SKM-1 (cell line): Measurements from ENCODE around the gene GLOD5.

ENCODE experiments used
- DNase-seq: peaks from one replicate; lab custom pipeline; 2025; ENCODE audit not compliant: unreplicated experiment; lab: John Stamatoyannopoulos, UW

GLOD5 gene

GRCh38 chrX:48761674-48762471, at the start of gene GLOD5:
TSS of gene GLOD5 (plus strand) at chrX:48761747. CDS start at chrX:48761791, 44 bp downstream.
- DNase-seq: no peak

- no peak for DNase-seq
Observed at GRCh38 chrX:48711929-48712505, 49.5 kb upstream of the GLOD5 start.

- DNase-seq: no peak
Observed at GRCh38 chrX:48713847-48714246, 47.7 kb upstream of the GLOD5 start.

GRCh38 chrX:48714573-48714972, 47.0 kb upstream of the GLOD5 start:
- no peak for DNase-seq

GRCh38 chrX:48715072-48715471, 46.5 kb upstream of the GLOD5 start:
- DNase-seq: no peak

- DNase-seq: no peak
Observed at GRCh38 chrX:48715876-48716502, 45.6 kb upstream of the GLOD5 start.

GRCh38 chrX:48719958-48720357, 41.6 kb upstream of the GLOD5 start:
- DNase-seq: no peak

- DNase-seq: no peak
Observed at GRCh38 chrX:48720577-48721250, 40.8 kb upstream of the GLOD5 start.

- DNase-seq: no peak
Observed at GRCh38 chrX:48721916-48722315, 39.6 kb upstream of the GLOD5 start.

GRCh38 chrX:48726596-48726995, 35.0 kb upstream of the GLOD5 start:
- no peak for DNase-seq

GRCh38 chrX:48728653-48729052, 32.9 kb upstream of the GLOD5 start:
- DNase-seq: no peak

- DNase-seq: no peak
Observed at GRCh38 chrX:48736303-48736702, 25.2 kb upstream of the GLOD5 start.

- no peak for DNase-seq
Observed at GRCh38 chrX:48736878-48737212, 24.7 kb upstream of the GLOD5 start.

- DNase-seq: peak; percentile 83
Observed at GRCh38 chrX:48737213-48737938, 24.2 kb upstream of the GLOD5 start.

GRCh38 chrX:48737940-48738339, 23.6 kb upstream of the GLOD5 start:
- no peak for DNase-seq

GRCh38 chrX:48741834-48742233, 19.7 kb upstream of the GLOD5 start:
- no peak for DNase-seq

- no peak for DNase-seq
Observed at GRCh38 chrX:48745222-48745621, 16.3 kb upstream of the GLOD5 start.

GRCh38 chrX:48747415-48748016, 14.0 kb upstream of the GLOD5 start:
- DNase-seq: no peak

GRCh38 chrX:48749182-48749581, 12.4 kb upstream of the GLOD5 start:
- no peak for DNase-seq

- DNase-seq: no peak
Observed at GRCh38 chrX:48751343-48751742, 10.2 kb upstream of the GLOD5 start.

- no peak for DNase-seq
Observed at GRCh38 chrX:48752498-48752897, 9.0 kb upstream of the GLOD5 start.
